ENCODE data around the gene SOCS2.
"Not testable (repeated sequence)": the region's sequence is repeated elsewhere in the genome, so short reads cannot be mapped to it uniquely, and the experiment has no call there.

- not testable (repeated sequence) for TF ChIP-seq REST (IDR thresholded peaks at IDR 0.05; ENCODE audit: low read depth); CTCF (IDR thresholded peaks at IDR 0.05 in 2 of 3, conservative IDR thresholded peaks at IDR 0.05 in 1 of 3; ENCODE audit: borderline replicate concordance in 1 of 3, insufficient read depth in 1 of 3, low read depth in 2 of 3, low read length in 2 of 3); POLR2AphosphoS5 (IDR thresholded peaks at IDR 0.05; ENCODE audit: low read depth, low read length); ZNF274 (IDR thresholded peaks at IDR 0.05; ENCODE audit: low read depth, low read length); RAD21 (IDR thresholded peaks at IDR 0.05; ENCODE audit: low read depth); EZH2 (IDR thresholded peaks at IDR 0.05); EGR1 (IDR thresholded peaks at IDR 0.05; ENCODE audit: low read depth); SRF (IDR thresholded peaks at IDR 0.05; ENCODE audit: low read depth); YY1 (IDR thresholded peaks at IDR 0.05; ENCODE audit: extremely low read depth, insufficient replicate concordance, low read depth, low read length); POLR2A (IDR thresholded peaks at IDR 0.05; ENCODE audit: borderline replicate concordance, extremely low read depth, insufficient read depth, insufficient read length); SIN3A (IDR thresholded peaks at IDR 0.05; ENCODE audit: low read depth); CEBPB (IDR thresholded peaks at IDR 0.05; ENCODE audit: low read depth)
- TF ChIP-seq, protein P1, sequence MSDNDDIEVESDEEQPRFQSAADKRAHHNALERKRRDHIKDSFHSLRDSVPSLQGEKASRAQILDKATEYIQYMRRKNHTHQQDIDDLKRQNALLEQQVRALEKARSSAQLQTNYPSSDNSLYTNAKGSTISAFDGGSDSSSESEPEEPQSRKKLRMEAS (IDR thresholded peaks at IDR 0.05): not testable (repeated sequence)
- TF ChIP-seq, protein P2, sequence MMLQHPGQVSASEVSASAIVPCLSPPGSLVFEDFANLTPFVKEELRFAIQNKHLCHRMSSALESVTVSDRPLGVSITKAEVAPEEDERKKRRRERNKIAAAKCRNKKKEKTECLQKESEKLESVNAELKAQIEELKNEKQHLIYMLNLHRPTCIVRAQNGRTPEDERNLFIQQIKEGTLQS (IDR thresholded peaks at IDR 0.05): not testable (repeated sequence)
Observed at GRCh38 chr12:93557879-93558278, 14.6 kb upstream of the SOCS2 start.

Data from HCT116 (cell line).